ENCODE measurements around the gene TXNDC12. TPM values are rescaled to one million over a fixed set of nuclear protein-coding genes. Genes with fewer than 3 reads are reported as not detected.

TXNDC12 gene
- total RNA-seq, 4 donors from 2014 or later, result 16.9 to 23.0 (median 19.6) TPM

DNA sequence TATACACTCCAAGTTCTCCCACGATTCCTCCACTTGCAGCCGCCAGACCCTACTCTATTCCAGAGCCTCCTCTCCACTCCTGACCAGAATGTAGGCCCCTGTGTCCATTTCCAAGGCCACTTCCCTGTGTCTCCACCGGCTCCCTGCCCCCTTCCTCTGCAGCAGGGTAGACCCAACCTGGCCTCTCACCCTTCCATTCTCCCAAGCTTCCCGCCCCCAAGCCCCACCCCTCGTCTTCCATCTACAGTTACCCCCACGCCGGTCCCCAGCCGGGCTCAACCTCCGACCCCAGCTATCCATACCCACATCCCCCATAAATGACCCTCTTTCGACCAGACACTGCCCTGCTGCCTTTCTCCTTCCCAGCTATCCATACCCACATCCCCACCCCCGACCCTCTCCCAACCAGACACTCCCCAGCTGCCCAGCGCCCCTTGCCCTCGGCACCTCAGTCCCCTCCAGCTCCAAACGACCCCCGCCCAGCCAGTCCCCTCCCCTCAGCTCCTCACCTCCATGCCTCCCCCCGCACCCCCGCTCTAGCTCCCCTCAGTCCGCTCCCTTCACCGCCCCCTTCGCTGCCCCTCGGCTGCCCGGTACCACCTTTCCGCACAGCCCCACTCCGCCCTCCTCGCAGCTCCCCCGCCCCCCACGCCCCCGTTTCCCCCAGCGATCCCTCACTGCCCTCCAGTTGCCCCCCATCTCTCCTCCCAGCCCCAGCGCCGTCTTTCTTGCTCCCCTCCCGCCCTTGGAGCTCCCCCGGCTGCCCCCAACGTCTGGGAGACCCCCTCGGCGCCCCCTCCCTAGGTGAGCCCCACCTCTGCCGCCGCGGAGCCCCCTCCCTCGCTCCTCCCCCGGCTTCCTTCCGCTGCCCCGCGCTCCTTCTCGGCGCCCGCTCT, 65.2 kb downstream of the TXNDC12 start:
- H3K27ac ChIP-seq, result no peak overlapping the region
- TF ChIP-seq POLR2A (IDR thresholded peaks at IDR 0.05) (no peak), EP300 (IDR thresholded peaks at IDR 0.05) (no peak), POLR2AphosphoS5 (IDR thresholded peaks at IDR 0.05) (no peak)
- TF ChIP-seq, protein P1, sequence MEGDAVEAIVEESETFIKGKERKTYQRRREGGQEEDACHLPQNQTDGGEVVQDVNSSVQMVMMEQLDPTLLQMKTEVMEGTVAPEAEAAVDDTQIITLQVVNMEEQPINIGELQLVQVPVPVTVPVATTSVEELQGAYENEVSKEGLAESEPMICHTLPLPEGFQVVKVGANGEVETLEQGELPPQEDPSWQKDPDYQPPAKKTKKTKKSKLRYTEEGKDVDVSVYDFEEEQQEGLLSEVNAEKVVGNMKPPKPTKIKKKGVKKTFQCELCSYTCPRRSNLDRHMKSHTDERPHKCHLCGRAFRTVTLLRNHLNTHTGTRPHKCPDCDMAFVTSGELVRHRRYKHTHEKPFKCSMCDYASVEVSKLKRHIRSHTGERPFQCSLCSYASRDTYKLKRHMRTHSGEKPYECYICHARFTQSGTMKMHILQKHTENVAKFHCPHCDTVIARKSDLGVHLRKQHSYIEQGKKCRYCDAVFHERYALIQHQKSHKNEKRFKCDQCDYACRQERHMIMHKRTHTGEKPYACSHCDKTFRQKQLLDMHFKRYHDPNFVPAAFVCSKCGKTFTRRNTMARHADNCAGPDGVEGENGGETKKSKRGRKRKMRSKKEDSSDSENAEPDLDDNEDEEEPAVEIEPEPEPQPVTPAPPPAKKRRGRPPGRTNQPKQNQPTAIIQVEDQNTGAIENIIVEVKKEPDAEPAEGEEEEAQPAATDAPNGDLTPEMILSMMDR (IDR thresholded peaks at IDR 0.05), result no peak
- H3K36me3 ChIP-seq, result no peaks in the 10 kb centered on the region
- H3K27me3 ChIP-seq, result peaks cover 58% of the 10 kb centered on the region
- 13 to 25% methylated on average over 16 to 17 of the region's 47 CpGs for WGBS, 2 donors (ENCODE audit: low coverage in 1 of 2)
- H3K4me1 ChIP-seq, result peaks cover 0 to 10% (median 3%) of the 10 kb centered on the region in 3 donors
- no peaks in the 10 kb centered on the region for H3K9me3 ChIP-seq
- H3K4me3 ChIP-seq, result peak overlapping the region; percentile 17 to 50
- ATAC-seq, result no peak

DNA sequence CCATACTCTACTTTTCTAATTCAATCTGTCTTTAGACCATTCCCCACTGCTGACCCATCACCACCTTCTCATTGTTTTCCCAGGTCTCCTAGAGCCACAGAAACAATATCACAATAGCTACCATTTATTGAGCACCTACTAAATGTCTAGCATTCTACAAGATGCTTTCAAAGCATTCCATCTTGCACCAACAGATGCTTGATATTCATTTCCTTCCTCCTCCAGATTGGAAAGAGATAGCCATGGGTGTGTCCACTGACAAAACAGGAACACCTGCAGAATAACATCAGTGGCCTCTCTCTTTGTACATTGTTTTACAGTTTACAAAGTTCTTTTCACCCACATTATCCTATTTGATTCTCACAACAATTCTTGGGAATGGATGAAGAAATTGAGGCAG, 66.7 kb downstream of the TXNDC12 start:
- no peak overlapping the region for H3K27ac ChIP-seq
- no peak for ATAC-seq

DNA sequence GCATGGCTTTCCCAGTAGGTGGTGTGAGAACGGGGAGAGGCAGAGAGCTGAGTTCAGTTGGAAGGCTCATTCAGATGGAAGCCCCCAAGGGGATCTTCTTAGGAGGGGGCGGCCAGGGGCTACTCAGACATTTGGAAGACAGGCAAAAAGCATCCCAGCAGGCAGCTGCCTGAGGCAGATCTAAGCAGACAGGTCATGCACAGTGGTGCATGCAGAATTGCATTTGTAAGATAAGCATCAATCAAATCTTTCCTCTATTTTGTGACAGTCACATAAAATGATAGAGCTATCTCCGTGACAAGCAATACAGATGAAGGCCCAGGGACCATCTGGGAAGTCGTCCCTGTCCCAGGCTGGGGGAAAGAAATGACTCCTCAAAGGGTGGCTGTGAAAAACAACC, 68.3 kb downstream of the TXNDC12 start:
- Histone ChIP-seq H3K27me3 (peaks cover 27% of the 10 kb centered on the region), H3K27ac (no peak overlapping the region), H3K4me3 (no peak overlapping the region), H3K4me1 (peaks cover 0 to 10% (median 3%) of the 10 kb centered on the region in 3 donors), H3K36me3 (no peaks in the 10 kb centered on the region), H3K9me3 (no peaks in the 10 kb centered on the region)
- WGBS, 2 donors (ENCODE audit: low coverage in 1 of 2), result 50 to 58% methylated on average over 1 to 4 of the region's 4 CpGs
- no peak for ATAC-seq
- TF ChIP-seq POLR2A (IDR thresholded peaks at IDR 0.05) (no peak), POLR2AphosphoS5 (IDR thresholded peaks at IDR 0.05) (no peak), EP300 (IDR thresholded peaks at IDR 0.05) (no peak)
- TF ChIP-seq, protein P1 (IDR thresholded peaks at IDR 0.05), result no peak

More for the DNA sequence above, 66.7 kb downstream of the TXNDC12 start:
- H3K4me3 ChIP-seq, result no peak overlapping the region
- H3K4me1 ChIP-seq, result peaks cover 0 to 10% (median 3%) of the 10 kb centered on the region in 3 donors
- no peaks in the 10 kb centered on the region for H3K36me3 ChIP-seq
- peaks cover 43% of the 10 kb centered on the region for H3K27me3 ChIP-seq
- H3K9me3 ChIP-seq, result no peaks in the 10 kb centered on the region
- TF ChIP-seq, protein P1 (IDR thresholded peaks at IDR 0.05), result no peak
- no peak for TF ChIP-seq POLR2A (IDR thresholded peaks at IDR 0.05)
- no peak for TF ChIP-seq POLR2AphosphoS5 (IDR thresholded peaks at IDR 0.05)
- TF ChIP-seq EP300 (IDR thresholded peaks at IDR 0.05), result no peak

DNA sequence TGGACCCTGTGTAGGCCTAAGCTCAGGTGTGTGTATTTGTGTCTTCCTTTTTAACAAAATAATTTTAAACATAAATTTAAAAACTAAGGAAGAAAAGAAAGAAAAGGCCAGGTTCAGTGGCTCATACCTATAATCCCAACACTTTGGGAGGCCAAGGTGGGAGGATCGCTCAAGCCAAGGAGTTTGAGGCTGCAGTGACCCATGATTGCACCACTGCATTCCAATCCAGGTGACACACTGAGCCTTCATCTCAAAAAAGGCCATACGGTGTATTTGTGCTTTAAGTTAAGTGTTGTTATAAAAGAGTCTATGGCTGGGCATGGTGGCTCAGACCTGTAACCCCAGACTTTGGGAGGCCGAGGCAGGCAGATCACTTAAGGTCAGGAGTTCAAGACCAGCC, 72.8 kb downstream of the TXNDC12 start:
- TF ChIP-seq POLR2AphosphoS5 (IDR thresholded peaks at IDR 0.05) (no peak), POLR2A (IDR thresholded peaks at IDR 0.05) (no peak), EP300 (IDR thresholded peaks at IDR 0.05) (no peak)
- TF ChIP-seq, protein P1 (IDR thresholded peaks at IDR 0.05), result no peak
- no peak for ATAC-seq
- Histone ChIP-seq H3K4me1 (no peaks in the 10 kb centered on the region), H3K9me3 (no peaks in the 10 kb centered on the region), H3K36me3 (no peaks in the 10 kb centered on the region), H3K4me3 (no peak overlapping the region), H3K27me3 (no peaks in the 10 kb centered on the region), H3K27ac (no peak overlapping the region)
- WGBS, 2 donors (ENCODE audit: low coverage in 1 of 2), result 89 to 94% methylated on average over 2 to 3 of the region's 3 CpGs

DNA sequence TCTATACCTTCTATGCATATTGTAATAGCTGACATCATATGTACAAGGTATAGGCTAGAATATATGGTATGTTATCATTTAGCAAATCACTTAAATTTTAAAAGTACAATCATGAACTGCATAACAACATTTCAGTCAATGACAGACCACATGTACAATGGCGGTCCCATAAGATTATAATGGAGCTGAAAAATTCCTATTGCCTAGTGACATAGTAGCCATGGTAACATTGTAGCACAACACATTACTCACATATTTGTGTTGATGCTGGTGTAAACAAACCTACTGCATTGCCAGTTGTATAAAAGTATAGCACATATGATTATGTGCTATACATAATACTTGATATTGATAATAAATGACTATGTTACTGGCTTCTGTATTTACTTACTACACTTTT, 73.4 kb downstream of the TXNDC12 start:
- Histone ChIP-seq H3K9me3 (no peaks in the 10 kb centered on the region), H3K27me3 (no peaks in the 10 kb centered on the region), H3K27ac (no peak overlapping the region), H3K36me3 (no peaks in the 10 kb centered on the region), H3K4me1 (no peaks in the 10 kb centered on the region), H3K4me3 (no peak overlapping the region)
- no peak for ATAC-seq
- TF ChIP-seq, protein P1 (IDR thresholded peaks at IDR 0.05), result no peak
- TF ChIP-seq POLR2AphosphoS5 (IDR thresholded peaks at IDR 0.05) (no peak), EP300 (IDR thresholded peaks at IDR 0.05) (no peak), POLR2A (IDR thresholded peaks at IDR 0.05) (no peak)
- 86 to 93% methylated on average over 1 of the region's 1 CpG for WGBS, 2 donors (ENCODE audit: low coverage in 1 of 2)

Data from gastroesophageal sphincter (tissue), 4 donors.